OCI-LY1 (cell line): ENCODE results near the gene DTHD1.

Experiments
- H2AFZ ChIP-seq: fragments of 200-600 bp; sonication (generic), shearing (Covaris generic); 2 replicates; pipeline ENCODE4 v1.6.0; 2014; ENCODE audit warnings: antibody characterized with exemption, mild to moderate bottlenecking, low read length
- H3F3A ChIP-seq: fragments of 200-600 bp; sonication (generic), shearing (Covaris generic); 2 replicates; pipeline ENCODE4 v1.6.0; 2014; ENCODE audit warnings: mild to moderate bottlenecking, antibody characterized with exemption, low read length, moderate library complexity; ENCODE audit not compliant: insufficient read depth
- H3K27ac ChIP-seq: fragments of 200-600 bp; sonication (generic); 2 replicates; pipeline ENCODE4 v1.5.1; 2014; ENCODE audit warnings: low read length, mixed run types, mild to moderate bottlenecking, low read depth; ENCODE audit not compliant: poor library complexity, severe bottlenecking
- H3K27me3 ChIP-seq: fragments of 200-600 bp; sonication (generic); 2 replicates; pipeline ENCODE4 v1.6.0; 2014; ENCODE audit warnings: antibody characterized with exemption, mild to moderate bottlenecking, low read length, moderate library complexity; ENCODE audit not compliant: insufficient read depth
- H3K36me3 ChIP-seq: fragments of 200-600 bp; sonication (generic); 2 replicates; pipeline ENCODE4 v1.6.1; 2014; ENCODE audit warnings: mild to moderate bottlenecking, antibody characterized with exemption, low read length, moderate library complexity, mixed read lengths; ENCODE audit not compliant: insufficient read depth
- H3K4me1 ChIP-seq: fragments of 200-600 bp; sonication (generic); 2 replicates; pipeline ENCODE4 v1.5.1; 2014; ENCODE audit warnings: mild to moderate bottlenecking, low read length, moderate library complexity; ENCODE audit not compliant: insufficient read depth, severe bottlenecking
- H3K4me2 ChIP-seq: fragments of 200-600 bp; sonication (generic), shearing (Covaris generic); 2 replicates; pipeline ENCODE4 v1.6.1; 2014; ENCODE audit warnings: low read length
- H3K4me3 ChIP-seq: fragments of 200-600 bp; sonication (generic); 2 replicates; pipeline ENCODE4 v1.5.1; 2014; ENCODE audit warnings: low read length, low read depth, mild to moderate bottlenecking, mixed read lengths; ENCODE audit not compliant: poor library complexity, severe bottlenecking
- H3K79me2 ChIP-seq: fragments of 200-600 bp; shearing (Covaris generic); 2 replicates; pipeline ENCODE4 v1.6.1; 2016; ENCODE audit warnings: mixed run types, low read length, mixed read lengths; ENCODE audit not compliant: insufficient read depth
- H3K9ac ChIP-seq: fragments of 200-600 bp; sonication (generic), shearing (Covaris generic); 2 replicates; pipeline ENCODE4 v1.6.1; 2014; ENCODE audit warnings: mild to moderate bottlenecking, low read length, mixed read lengths
- H3K9me2 ChIP-seq: fragments of 200-600 bp; sonication (generic), shearing (Covaris generic); 2 replicates; pipeline ENCODE4 v1.6.1; 2014; ENCODE audit warnings: low read depth, mild to moderate bottlenecking, low read length, mixed read lengths
- H3K9me3 ChIP-seq: fragments of 200-600 bp; shearing (Covaris generic); 2 replicates; pipeline ENCODE4 v1.6.1; 2014; ENCODE audit warnings: low read length, mixed read lengths
- H4K20me1 ChIP-seq: fragments of 200-600 bp; sonication (generic), shearing (Covaris generic); 2 replicates; pipeline ENCODE4 v1.6.0; 2016; ENCODE audit warnings: mild to moderate bottlenecking, low read length; ENCODE audit not compliant: insufficient read depth
- CTCF ChIP-seq: fragments of 200-600 bp; sonication (generic), shearing (Covaris generic); IDR thresholded peaks from 2 replicates; pipeline ENCODE4 v1.5.1; 2017; ENCODE audit warnings: mild to moderate bottlenecking, antibody characterized with exemption, low read length, moderate library complexity, mixed read lengths
- EZH2 ChIP-seq: fragments of 200-600 bp; sonication (generic), shearing (Covaris generic); IDR thresholded peaks from 2 replicates; pipeline ENCODE4 v1.8.0; 2017; ENCODE audit warnings: borderline replicate concordance, mixed run types, mild to moderate bottlenecking, antibody characterized with exemption, low read length, moderate library complexity, mixed read lengths

Gene DTHD1

GRCh38 chr4:36317721-36318120 lies 36.3 kb downstream of the DTHD1 start:
- Histone ChIP-seq H3K36me3 (no peaks in the 10 kb centered on the region), H3K4me3 (no peak overlapping the region), H3K9me2 (no peaks in the 10 kb centered on the region), H3K27me3 (no peaks in the 10 kb centered on the region), H3K4me2 (no peak overlapping the region), H3K79me2 (no peaks in the 10 kb centered on the region), H4K20me1 (no peaks in the 10 kb centered on the region), H3K9me3 (no peaks in the 10 kb centered on the region), H3K9ac (no peak overlapping the region), H3K4me1 (peaks cover 59% of the 10 kb centered on the region), H3K27ac (no peak overlapping the region), H3F3A (no peaks in the 10 kb centered on the region; the same call in 1 of the 2 replicates), H2AFZ (no peak overlapping the region)
- no peak for TF ChIP-seq CTCF
- TF ChIP-seq EZH2, result no peak

GRCh38 chr4:36320117-36320896 lies 38.9 kb downstream of the DTHD1 start:
- Histone ChIP-seq H3K79me2 (no peaks in the 10 kb centered on the region), H3K27ac (peak overlapping the region; percentile 55), H3F3A (no peaks in the 10 kb centered on the region), H3K4me2 (no peak overlapping the region), H3K9ac (no peak overlapping the region), H3K9me2 (no peaks in the 10 kb centered on the region), H3K27me3 (no peaks in the 10 kb centered on the region), H3K4me1 (peaks cover 68% of the 10 kb centered on the region), H3K4me3 (no peak overlapping the region), H2AFZ (no peak overlapping the region), H4K20me1 (no peaks in the 10 kb centered on the region), H3K36me3 (no peaks in the 10 kb centered on the region), H3K9me3 (no peaks in the 10 kb centered on the region)
- TF ChIP-seq CTCF, result no peak
- no peak for TF ChIP-seq EZH2

GRCh38 chr4:36321176-36321575 lies 39.8 kb downstream of the DTHD1 start:
- Histone ChIP-seq H3K4me2 (no peak overlapping the region; the same call in 1 of the 2 replicates), H3K9me2 (no peaks in the 10 kb centered on the region), H3F3A (no peaks in the 10 kb centered on the region), H3K9ac (no peak overlapping the region), H3K4me1 (peaks cover 77% of the 10 kb centered on the region), H3K79me2 (no peaks in the 10 kb centered on the region), H3K27ac (peak overlapping the region; percentile 55), H3K27me3 (no peaks in the 10 kb centered on the region), H2AFZ (peak overlapping the region; percentile 24; the same call in 1 of the 2 replicates), H4K20me1 (no peaks in the 10 kb centered on the region), H3K9me3 (no peaks in the 10 kb centered on the region), H3K36me3 (no peaks in the 10 kb centered on the region), H3K4me3 (no peak overlapping the region)
- TF ChIP-seq EZH2 (no peak), CTCF (no peak)
